Posterior vena cava (tissue), 2 donors: ENCODE data around the gene DNAJC22. TPM values are rescaled to one million over a fixed set of nuclear protein-coding genes. Genes with fewer than 3 reads are reported as not detected.
"Not testable (repeated sequence)": the region's sequence is repeated elsewhere in the genome, so short reads cannot be mapped to it uniquely, and the experiment has no call there.

Experiments used
- DNase-seq: peaks from one replicate; pipeline ENCODE4 v3.0.0-alpha.2; 2020; ENCODE audit warnings: low spot score
- intact Hi-C, 2 donors: fragments of 100-400 bp; cut with DNase I; formaldehyde crosslinking; loops; one replicate each; pipeline versions ENCODE4 v1.14.1 to v1.14.2; 2022 to 2023
- long read RNA-seq, 2 donors: library from polyadenylated mRNA; unstranded; transcript quantifications; one replicate each; pipeline ENCODE4 v2.0.0, GENCODE V29; 2020 to 2021
- total RNA-seq, 2 donors: library from RNA; stranded (reverse); fragmentation: NEBNext Ultra II Directional; extraction: Animal tissue kit (Norgen Biotek cat#: 25700); gene quantifications; one replicate each; pipeline ENCODE4 v1.2.1, GENCODE V29; 2021
- donor health status: DM: yes; HTN: yes; CAD: no.
- donor health status: DM: yes; HTN: yes; CAD: no.

The DNAJC22 gene
- total RNA-seq: under 1 TPM in 1 of 2 donors, not detected in 1; 0.05 TPM
- long read RNA-seq, donor 1: 0 reads
- long read RNA-seq, donor 2: 0 reads

DNA sequence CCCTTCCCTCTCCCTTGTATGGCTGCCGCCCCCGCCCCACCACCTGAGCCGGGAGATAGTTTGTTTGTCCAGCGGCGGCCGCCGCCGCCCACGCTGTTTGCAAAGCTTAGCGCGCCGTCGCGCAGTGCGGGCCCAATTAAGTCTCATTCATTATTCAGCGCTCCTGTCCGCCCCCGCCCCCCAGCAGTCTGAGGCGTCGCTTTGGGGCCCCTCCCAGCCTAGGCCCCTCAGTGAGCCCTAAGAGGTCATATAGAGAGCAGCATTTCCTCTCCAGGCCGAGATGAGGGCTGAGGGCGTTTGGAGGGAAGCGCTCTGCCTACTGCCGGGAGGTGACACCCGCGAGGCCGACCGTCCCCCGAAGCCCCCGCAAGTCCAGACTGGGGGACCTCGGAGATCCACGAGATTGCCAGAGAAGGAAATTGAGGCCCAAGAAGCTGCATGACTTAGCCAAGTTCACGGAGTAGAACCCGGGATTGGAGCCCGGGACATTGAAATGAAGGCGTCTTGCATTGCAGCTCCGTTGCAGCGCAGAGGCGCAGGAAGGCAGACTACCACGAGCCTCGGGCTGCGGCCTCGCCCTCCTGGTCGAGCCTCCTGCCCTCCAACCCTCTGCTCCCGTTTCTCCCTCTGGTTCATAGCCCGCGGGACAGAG, at the start of gene DNAJC22:
Gene DNAJC22, plus strand, starts transcription at position 230 of the 652 bp plus-strand sequence. CDS start 1,985 bp downstream, outside the sequence.
- DNase-seq: peak; percentile 75
- intact Hi-C loops: loop anchor here (5.0 kb wide), 2 partner anchors 49 to 59 kb away; partner anchors contain the start of gene PRPH (in 1 of the 2)

DNA sequence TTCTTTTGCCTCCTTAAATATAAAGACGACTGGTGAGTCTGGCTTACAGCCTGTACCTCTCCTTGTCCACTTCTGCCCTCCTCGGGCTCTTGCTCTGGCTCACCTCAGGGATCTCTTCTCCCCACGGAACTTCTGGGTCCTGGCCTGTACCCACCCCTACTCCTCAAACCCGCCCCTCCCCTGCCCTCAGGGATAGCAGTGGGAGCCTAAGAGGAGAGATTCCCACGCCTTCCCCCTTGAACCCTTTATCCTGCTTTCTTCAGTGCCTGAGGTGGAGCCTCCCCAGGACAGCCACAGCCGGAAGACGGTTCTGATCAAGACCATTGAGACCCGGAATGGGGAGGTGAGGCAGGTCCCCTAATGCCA, 49.0 kb upstream of the DNAJC22 start:
- intact Hi-C loops: loop anchor here (5.0 kb wide), 2 partner anchors 40 to 50 kb away; partner anchors contain the start of genes C1QL4 (in 1 of the 2) and DNAJC22 (in 1 of the 2)
- DNase-seq: no peak

DNA sequence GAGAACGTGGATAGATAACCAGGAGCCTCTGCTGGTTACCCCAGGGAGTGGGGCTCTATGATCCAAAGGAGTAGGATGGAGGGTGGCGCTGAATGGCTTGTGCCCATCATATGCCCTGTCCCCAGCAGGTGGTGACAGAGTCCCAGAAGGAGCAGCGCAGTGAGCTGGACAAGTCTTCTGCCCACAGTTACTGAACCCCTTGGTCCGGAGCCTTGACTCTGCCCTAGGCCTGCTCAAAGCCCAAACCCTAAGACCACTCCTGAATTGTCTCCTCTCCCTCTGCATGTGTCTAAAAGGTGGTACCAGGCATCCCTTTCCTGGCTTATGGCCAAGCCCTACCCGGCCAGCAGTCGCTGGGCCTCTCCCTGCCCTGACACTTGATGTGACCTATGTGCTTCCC, 48.5 kb upstream of the DNAJC22 start:
- intact Hi-C loops: loop anchor here (5.0 kb wide), 2 partner anchors 39 to 49 kb away; partner anchors contain the start of genes C1QL4 (in 1 of the 2) and DNAJC22 (in 1 of the 2)
- peak; percentile 40 for DNase-seq

DNA sequence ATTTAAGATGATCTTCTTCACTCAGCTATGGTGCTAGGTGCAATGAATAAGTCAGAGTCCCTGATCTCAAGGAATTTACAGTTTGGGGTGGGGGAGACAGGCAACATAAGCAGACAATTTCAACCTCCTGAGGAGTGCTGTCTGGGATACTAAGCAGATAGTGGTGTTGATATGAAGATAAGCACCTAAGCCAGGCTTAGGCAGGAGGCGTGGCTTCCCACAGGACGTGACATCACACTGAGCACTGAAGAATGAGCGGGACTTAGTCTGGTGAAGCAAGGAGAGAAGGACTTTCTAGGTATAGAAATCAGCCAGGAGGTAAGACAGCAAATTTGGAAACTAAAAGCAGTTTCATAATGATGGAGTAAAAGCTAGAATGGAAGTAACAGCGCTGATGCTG, 44.9 kb upstream of the DNAJC22 start:
- intact Hi-C loops: no loop called here

DNA sequence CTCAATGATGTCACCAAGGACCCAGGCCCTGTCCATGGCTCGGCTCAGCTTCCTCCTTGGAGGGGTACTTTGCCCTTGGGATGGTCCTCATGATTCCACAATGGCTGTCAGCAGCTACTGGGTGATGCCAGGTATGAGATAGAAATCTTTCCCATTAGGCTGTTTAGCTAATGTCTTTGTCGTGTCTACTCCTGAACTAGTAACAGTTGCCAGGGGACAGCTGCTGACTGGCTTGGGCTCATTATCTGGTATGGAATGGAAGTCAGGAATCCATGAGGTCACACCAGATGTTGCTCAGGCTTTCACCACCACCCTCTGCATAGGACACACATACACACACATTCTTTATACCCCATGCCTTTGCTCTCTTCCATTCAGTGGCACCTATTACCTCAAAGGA, 42.5 kb upstream of the DNAJC22 start:
- no peak for DNase-seq
- intact Hi-C loops: no loop called here

More for the DNA sequence above, 44.9 kb upstream of the DNAJC22 start:
- no peak for DNase-seq

DNA sequence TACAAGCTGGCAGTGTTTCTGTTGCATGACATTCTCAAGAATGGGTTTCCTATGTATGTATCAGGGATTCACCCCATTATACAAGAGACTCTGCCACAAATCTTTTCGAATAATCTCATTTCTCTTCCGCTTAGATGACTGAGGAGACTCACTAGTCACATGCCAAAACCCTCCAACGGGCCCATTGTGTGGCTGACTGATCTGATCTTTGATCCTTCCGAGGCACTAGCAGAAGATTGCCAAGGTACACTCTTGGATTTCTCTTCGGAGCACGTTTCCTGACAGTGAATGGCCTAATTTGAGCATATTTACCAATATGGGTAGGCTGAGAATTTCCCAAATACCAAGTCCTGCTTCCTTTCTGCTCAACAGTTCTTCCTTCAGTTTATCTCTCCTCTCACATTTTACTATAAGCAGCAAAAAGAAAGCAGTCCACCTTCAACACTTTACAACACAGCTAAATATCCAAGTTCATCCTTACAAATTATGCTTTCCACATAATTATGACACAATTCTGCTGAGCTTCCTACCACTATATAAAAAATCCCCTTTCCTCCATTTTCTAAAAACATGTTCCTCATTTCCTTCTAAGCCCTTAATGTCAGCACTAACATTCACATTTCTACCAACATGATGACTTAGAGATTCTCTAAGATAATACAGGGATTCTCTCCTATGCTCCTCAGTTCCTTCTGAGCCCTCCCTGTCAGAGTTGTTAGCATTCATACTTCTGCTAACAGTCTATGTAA, 40.8 kb upstream of the DNAJC22 start:
- intact Hi-C loops: no loop called here
- DNase-seq: no peak

DNA sequence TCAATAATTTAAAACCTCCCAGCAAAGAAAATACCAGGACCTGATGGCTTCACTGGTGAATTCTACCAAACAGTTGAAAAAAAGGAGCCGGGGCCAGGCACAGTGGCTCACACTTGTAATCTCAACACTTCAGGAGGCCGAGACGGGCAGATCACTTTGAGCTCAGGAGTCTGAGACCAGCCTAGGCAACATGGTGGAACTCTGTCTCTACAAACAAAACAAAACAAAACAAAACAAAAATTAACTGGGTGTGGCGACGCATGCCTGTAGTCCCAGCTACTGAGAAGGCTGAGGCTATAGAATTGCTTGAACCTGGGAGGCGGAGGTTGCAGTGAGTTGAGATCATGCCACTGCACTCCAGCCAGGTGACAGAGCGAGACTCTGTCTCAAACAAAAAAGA, 37.3 kb upstream of the DNAJC22 start:
- intact Hi-C loops: no loop called here
- DNase-seq: no peak

DNA sequence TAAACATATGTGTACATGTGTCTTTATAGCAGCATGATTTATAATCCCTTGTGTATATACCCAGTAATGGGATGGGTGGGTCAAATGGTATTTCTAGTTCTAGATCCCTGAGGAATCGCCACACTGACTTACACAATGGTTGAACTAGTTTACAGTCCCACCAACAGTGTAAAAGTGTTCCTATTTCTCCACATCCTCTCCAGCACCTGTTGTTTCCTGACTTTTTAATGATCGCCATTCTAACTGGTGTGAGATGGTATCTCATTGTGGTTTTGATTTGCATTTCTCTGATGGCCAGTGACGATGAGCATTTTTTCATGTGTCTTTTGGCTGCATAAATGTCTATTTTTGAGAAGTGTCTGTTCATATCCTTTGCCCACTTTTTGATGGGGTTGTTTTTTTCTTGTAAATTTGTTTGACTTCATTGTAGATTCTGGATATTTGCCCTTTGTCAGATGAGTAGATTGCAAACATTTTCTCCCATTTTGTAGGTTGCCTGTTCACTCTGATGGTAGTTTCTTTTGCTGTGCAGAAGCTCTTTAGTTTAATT, 36.2 kb upstream of the DNAJC22 start:
- DNase-seq, intact Hi-C loops: not testable (repeated sequence)

DNA sequence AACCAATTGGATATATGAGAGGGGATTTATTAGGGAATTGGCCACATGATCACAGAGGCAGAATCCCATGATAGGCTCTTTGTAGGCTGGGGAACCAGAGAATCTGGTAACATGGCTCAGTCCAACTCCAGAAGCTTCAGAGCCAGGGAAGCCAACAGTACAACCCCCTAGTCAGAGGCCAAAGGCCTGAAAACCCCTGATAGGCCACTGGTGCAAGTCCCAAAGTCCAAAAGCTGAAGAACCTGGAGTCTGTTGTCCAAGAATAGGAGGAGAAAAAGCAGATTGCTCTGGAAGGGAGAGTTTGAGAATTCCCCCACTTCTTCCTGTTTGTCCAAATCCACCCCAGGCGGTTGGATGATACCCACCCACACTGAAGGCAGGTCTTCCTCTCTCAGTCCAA, 31.9 kb upstream of the DNAJC22 start:
- intact Hi-C loops: no loop called here
- peak; percentile 38 for DNase-seq

DNA sequence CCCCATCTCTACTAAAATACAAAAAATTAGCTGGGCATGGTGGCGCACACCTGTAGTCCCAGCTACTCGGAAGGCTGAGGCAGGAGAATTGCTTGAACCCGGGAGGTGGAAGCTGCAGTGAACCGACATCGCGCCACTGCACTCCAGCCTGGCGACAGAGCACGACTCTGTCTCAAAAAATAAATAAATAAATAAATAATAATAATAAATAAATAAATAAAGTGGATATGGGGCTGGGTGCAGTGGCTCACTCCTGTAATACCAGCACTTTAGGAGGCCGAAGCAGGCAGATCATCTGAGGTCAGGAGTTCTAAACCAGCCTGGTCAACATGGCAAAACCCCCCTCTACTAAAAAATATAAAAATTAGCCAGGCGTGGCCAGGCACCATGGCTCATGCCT, 29.6 kb upstream of the DNAJC22 start:
- DNase-seq: peak; percentile 36
- intact Hi-C loops: not testable (repeated sequence)

DNA sequence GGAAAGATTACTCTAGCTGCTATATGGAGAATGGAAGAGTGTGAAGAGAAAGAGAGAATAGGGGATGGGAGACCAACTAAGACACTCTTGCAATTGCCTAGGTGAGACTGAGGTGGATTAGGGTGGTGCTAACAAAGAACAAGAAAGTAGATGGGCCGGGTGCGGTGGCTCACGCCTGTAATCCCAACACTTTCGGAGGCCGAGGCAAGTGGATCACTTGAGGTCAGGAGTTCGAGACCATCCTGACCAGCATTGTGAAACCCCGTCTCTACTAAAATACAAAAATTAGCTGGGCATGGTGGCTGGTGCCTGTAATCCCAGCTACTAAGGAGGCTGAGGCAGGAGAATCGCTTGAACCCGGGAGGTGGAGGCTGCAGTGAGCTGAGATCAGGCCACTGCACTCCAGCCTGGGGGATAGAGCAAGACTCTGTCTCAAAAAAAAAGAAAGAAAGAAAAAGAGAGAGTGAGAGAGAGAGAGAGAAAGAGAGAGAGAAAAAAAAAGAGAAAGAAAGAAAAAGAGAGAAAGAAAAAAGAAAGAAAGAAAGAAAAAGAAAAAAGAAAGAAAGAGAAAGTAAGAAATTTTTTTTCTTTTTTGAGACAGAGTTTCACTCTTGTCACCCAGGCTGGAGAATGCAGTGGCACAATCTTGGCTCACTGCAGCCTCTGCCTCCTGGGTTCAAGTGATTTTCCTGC, 26.1 kb upstream of the DNAJC22 start:
- peak; percentile 58 for DNase-seq
- intact Hi-C loops: not testable (repeated sequence)

DNA sequence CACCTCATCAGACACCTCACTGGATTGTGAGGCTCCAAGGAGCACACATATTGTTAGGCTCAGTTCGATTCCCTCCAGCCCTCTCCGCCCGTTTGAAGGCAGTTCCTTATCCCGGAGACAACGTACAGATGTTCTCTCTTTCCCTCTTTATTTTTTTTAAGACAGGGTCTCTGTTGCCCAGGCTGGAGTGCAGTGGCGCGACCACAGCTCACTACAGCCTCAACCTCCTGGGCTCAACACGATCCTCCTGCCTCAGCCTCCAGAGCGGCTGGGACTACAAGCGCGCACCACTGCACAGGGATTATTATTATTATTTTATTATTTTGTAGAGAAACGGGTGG, 24.4 kb upstream of the DNAJC22 start:
- intact Hi-C loops: no loop called here

DNA sequence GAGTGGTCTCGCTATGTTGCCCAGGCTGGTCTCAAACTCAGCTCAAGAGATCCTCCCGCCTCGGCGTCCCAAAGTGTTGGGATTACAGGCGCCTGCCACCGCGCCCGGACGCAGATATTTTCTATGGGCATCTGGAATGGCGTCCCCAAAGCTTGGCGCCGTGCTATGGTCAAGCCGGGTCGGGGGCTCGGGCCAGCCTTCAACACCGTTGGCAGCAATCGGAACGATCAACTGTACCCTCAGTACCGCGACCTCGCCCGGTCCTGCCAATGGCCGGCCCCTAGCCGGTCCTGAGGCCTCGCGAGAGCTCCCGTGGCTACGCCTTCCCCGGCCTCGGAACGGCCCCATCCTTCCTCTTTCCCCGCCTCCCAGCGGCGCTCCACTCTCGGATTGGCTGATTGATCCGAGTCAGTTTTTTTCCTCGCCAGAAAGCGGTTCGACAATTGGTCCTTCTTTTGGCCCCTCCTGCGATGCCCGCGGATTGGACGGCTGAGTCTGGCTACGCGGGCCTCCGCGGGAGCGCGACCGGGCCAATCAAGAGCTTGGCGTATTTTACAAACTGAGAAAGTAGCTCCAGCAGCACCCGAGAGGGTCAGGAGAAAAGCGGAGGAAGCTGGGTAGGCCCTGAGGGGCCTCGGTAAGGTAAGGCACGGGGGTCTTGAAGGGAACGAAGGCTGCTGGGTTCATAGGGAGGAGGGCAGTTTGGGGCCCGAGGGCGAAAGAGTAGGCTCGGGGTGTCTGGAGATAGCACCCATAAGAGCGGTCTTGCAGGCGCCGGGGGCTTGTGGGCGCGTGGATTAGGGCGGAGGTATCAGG, 23.8 kb upstream of the DNAJC22 start, which contains the start of gene TROAP:
Gene TROAP, plus strand, starts transcription at position 548 of the 816 bp plus-strand sequence. CDS start 354 bp downstream, outside the sequence.
- peak; percentile 99 for DNase-seq
- intact Hi-C loops: no loop called here

More for the DNA sequence above, 24.4 kb upstream of the DNAJC22 start:
- no peak for DNase-seq

DNA sequence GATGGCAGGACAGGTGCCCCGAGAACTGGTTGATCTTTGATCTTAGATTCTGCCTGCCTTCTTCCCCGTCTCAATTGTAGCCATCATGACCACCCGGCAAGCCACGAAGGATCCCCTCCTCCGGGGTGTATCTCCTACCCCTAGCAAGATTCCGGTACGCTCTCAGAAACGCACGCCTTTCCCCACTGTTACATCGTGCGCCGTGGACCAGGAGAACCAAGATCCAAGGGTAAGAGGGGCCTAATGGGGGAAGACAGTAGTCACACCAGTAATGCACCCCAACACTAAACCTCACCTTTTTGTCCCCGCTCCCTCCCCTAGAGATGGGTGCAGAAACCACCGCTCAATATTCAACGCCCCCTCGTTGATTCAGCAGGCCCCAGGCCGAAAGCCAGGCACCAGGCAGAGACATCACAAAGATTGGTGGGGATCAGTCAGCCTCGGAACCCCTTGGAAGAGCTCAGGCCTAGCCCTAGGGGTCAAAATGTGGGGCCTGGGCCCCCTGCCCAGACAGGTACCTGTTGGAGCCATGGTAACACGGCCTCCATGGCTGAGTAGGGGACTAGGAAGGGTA, 23.1 kb upstream of the DNAJC22 start:
- peak; percentile 64 for DNase-seq
- intact Hi-C loops: no loop called here

DNA sequence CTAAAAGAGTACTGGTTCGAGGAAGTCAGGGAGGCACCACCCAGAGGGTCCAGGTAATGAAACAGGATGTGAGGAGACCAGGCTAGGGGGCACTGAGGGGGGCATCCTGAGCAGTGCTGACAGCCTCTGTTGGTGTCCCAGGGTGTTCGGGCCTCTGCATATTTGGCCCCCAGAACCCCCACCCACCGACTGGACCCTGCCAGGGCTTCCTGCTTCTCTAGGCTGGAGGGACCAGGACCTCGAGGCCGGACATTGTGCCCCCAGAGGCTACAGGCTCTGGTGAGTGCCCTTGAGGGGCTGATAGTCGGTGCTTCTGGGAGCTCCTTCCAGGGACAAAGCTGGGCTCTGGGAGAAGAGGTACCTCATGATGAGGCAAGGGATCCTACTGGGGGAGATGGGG, 21.1 kb upstream of the DNAJC22 start:
- DNase-seq: no peak
- intact Hi-C loops: no loop called here

DNA sequence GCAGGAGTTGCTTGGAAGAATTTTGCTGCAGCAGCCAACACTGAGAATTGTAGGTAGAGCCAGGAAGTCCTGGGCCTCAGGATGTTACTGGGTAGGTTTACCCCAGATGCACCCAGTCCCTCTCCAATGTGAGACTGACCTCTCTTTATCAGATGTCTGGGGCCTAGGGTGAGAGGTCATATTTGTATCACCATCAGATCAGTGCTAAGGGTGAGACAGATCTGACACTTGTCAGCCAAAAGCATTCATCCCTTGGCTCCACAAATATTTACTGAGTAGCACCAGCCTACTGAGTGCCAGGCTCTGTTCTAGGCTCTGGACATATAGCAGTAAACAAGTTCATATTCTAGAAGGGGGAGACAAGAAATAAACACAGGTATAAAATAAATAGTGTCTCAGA, 19.3 kb upstream of the DNAJC22 start:
- intact Hi-C loops: no loop called here
- no peak for DNase-seq

DNA sequence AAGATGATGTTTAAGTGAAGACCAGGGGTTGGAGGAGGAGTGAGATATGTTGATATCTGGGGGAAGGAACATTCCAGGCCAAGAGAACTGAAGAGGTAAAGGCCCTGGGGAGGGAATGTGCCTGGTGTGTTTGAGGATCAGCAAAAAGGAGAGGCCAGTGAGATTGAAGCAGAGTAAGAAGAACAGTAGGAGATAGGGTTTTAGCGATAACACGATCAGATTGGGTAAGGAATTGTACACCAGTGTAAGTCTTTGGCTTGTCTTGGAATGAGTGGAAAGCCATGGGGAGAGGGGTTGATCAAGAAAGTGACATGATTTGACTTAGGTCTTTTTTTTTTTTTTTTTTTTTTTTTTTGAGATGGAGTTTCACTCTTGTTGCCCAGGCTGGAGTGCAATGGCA, 18.8 kb upstream of the DNAJC22 start:
- intact Hi-C loops: no loop called here
- DNase-seq: no peak

DNA sequence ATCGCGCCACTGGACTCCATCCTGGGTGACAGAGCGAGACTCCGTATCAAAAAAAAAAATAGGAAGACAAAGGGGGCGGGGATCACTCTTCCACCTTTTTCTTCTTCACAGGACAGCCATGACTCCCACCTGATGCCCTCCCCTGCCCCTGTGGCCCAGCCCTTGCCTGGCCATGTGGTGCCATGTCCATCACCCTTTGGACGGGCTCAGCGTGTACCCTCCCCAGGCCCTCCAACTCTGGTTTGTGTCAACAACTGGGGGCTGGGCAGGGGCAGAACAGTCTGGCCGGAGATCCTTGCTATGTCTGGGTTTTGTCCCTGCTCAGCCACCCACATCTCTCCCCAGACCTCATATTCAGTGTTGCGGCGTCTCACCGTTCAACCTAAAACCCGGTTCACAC, 17.9 kb upstream of the DNAJC22 start:
- peak; percentile 32 for DNase-seq
- intact Hi-C loops: no loop called here
